ENCODE results near the gene OPA1. TPM values are rescaled to one million over a fixed set of nuclear protein-coding genes. Genes with fewer than 3 reads are reported as not detected.
"Not testable (repeated sequence)": the region's sequence is repeated elsewhere in the genome, so short reads cannot be mapped to it uniquely, and the experiment has no call there.

The OPA1 gene
- total RNA-seq, 4 donors from 2014 or later, result 42.2 to 56.1 (median 47.2) TPM

DNA sequence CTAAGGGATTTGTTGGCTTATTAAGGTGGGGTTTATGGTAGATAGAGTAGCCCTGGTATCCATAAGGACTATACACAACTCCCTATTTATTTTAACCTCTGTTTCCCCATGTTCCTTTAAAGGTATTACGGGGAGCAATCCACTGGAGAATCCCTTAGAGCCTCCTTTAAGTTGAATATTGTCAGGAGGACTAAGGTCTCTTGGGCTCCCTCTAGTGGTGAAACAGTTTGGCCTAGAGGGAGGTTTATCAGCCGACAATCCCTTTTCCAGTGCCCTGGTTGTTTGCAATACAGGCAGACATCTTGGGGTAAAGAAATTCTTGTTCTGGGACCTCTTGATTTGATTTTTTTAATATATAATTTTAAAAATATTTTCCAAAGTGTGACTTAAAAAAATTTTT lies 12.9 kb downstream of the OPA1 start:
- TF ChIP-seq, protein P1, sequence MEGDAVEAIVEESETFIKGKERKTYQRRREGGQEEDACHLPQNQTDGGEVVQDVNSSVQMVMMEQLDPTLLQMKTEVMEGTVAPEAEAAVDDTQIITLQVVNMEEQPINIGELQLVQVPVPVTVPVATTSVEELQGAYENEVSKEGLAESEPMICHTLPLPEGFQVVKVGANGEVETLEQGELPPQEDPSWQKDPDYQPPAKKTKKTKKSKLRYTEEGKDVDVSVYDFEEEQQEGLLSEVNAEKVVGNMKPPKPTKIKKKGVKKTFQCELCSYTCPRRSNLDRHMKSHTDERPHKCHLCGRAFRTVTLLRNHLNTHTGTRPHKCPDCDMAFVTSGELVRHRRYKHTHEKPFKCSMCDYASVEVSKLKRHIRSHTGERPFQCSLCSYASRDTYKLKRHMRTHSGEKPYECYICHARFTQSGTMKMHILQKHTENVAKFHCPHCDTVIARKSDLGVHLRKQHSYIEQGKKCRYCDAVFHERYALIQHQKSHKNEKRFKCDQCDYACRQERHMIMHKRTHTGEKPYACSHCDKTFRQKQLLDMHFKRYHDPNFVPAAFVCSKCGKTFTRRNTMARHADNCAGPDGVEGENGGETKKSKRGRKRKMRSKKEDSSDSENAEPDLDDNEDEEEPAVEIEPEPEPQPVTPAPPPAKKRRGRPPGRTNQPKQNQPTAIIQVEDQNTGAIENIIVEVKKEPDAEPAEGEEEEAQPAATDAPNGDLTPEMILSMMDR (IDR thresholded peaks at IDR 0.05), result peak; percentile 49 to 89 (median 63)
- TF ChIP-seq POLR2A (IDR thresholded peaks at IDR 0.05; ENCODE audit: low read depth) (no peak), POLR2AphosphoS5 (IDR thresholded peaks at IDR 0.05) (no peak)
- Histone ChIP-seq H3K4me3 (no peak overlapping the region), H3K9me3 (no peaks in the 10 kb centered on the region), H3K36me3 (no peaks in the 10 kb centered on the region), H3K4me1 (peaks cover 0 to 8% (median 3%) of the 10 kb centered on the region in 4 donors), H3K27ac (replicated peaks in 1 of 4) (no peak overlapping the region), H3K27me3 (no peaks in the 10 kb centered on the region)
- intact Hi-C loops (cut with DNase I), result no loop called here
- DNase-seq (ENCODE audit: extremely low spot score), result no peak
- 57% methylated on average over 2 of the region's 2 CpGs for WGBS

DNA sequence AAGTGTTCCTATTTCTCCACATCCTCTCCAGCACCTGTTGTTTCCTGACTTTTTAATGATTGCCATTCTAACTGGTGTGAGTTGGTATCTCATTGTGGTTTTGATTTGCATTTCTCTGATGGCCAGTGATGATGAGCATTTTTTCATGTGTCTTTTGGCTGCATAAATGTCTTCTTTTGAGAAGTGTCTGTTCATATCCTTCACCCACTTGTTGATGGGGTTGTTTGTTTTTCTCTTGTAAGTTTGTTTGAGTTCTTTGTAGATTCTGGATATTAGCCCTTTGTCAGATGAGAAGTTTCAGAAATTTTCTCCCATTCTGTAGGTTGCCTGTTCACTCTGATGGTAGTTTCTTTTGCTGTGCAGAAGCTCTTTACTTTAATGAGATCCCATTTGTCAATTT lies 13.9 kb downstream of the OPA1 start:
- H3K36me3 ChIP-seq; H3K27ac ChIP-seq (replicated peaks in 1 of 4); DNase-seq (ENCODE audit: extremely low spot score); H3K9me3 ChIP-seq; H3K4me1 ChIP-seq; H3K4me3 ChIP-seq; H3K27me3 ChIP-seq; intact Hi-C loops (cut with DNase I): not testable (repeated sequence)

DNA sequence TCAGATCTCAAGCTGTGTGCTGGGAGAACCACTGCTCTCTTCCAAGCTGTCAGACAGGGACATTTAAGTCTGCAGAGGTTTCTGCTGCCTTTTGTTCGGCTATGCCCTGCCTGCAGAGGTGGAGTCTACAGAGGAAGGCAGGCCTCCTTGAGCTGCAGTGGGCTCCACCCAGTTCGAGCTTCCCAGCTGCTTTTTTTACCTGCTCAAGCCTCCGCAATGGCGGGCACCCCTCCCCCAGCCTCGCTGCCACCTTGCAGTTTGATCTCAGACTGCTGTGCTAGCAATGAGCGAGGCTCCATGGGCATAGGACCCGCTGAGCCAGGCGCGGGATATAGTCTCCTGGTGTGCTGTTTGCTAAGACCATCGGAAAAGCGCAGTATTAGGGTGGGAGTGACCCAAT lies 17.5 kb downstream of the OPA1 start:
- WGBS, result 100% methylated on average over 8 of the region's 11 CpGs
- H3K4me1 ChIP-seq; H3K27me3 ChIP-seq; H3K4me3 ChIP-seq; DNase-seq (ENCODE audit: extremely low spot score); H3K9me3 ChIP-seq; intact Hi-C loops (cut with DNase I); H3K27ac ChIP-seq (replicated peaks in 1 of 4): not testable (repeated sequence)
- peaks cover 0 to 12% (median 6%) of the 10 kb centered on the region in 4 donors for H3K36me3 ChIP-seq

DNA sequence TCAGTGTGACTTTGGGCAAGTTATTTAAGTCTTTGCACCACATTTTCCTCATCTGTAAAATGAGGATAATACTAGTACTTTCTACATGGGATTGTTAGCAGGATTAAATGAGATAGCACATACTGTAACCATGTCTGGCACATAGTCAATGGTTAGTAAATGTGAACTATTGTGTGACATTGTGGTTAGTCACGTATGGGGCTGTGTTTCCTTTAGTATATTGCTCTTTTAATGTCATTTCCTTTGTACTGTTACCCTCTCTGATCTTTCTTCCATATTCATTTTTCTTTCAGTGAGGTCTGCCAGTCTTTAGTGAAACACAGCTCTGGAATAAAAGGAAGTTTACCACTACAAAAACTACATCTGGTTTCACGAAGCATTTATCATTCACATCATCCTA lies 21.4 kb downstream of the OPA1 start:
- DNase-seq (ENCODE audit: extremely low spot score), result no peak
- intact Hi-C loops (cut with DNase I), result no loop called here
- H3K4me1 ChIP-seq, result no peaks in the 10 kb centered on the region
- no peaks in the 10 kb centered on the region for H3K27me3 ChIP-seq
- no peak for TF ChIP-seq EP300 (IDR thresholded peaks at IDR 0.05)
- TF ChIP-seq POLR2AphosphoS5 (IDR thresholded peaks at IDR 0.05), result no peak
- no peak for TF ChIP-seq POLR2A (IDR thresholded peaks at IDR 0.05; ENCODE audit: low read depth)
- TF ChIP-seq, protein P1 (IDR thresholded peaks at IDR 0.05), result no peak
- WGBS, result 79% methylated on average over 2 of the region's 2 CpGs
- peaks cover 13 to 47% (median 30%) of the 10 kb centered on the region in 4 donors for H3K36me3 ChIP-seq
- H3K4me3 ChIP-seq, result no peak overlapping the region
- H3K9me3 ChIP-seq, result no peaks in the 10 kb centered on the region
- H3K27ac ChIP-seq (replicated peaks in 1 of 4), result no peak overlapping the region

DNA sequence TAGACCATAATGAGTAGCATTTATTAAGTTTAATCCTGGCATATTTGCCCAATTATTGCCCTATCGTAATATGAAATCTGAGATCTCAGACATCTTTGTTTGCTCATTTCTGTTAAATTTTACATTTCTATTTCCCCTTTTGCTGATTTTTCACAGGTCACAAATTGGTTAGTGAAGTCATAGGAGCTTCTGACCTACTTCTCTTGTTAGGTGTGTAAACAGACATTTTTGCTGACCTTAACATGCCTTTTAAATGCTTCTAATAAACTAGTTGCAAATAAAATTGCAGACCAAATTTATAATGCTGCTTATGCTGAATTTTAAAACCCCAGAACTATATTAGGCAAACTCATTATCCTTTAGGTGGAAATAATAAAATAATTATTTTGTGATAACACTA lies 24.6 kb downstream of the OPA1 start:
- TF ChIP-seq POLR2A (IDR thresholded peaks at IDR 0.05; ENCODE audit: low read depth), result no peak
- TF ChIP-seq EP300 (IDR thresholded peaks at IDR 0.05), result no peak
- TF ChIP-seq, protein P1 (IDR thresholded peaks at IDR 0.05), result no peak
- no peak for TF ChIP-seq POLR2AphosphoS5 (IDR thresholded peaks at IDR 0.05)
- WGBS, result 100% methylated on average over 1 of the region's 1 CpG
- H3K27me3 ChIP-seq, result no peaks in the 10 kb centered on the region
- no peaks in the 10 kb centered on the region for H3K9me3 ChIP-seq
- no peak overlapping the region for H3K27ac ChIP-seq (replicated peaks in 1 of 4)
- intact Hi-C loops (cut with DNase I), result no loop called here
- peaks cover 13 to 59% (median 32%) of the 10 kb centered on the region in 4 donors for H3K36me3 ChIP-seq
- H3K4me1 ChIP-seq, result no peaks in the 10 kb centered on the region
- H3K4me3 ChIP-seq, result no peak overlapping the region
- DNase-seq (ENCODE audit: extremely low spot score), result no peak

DNA sequence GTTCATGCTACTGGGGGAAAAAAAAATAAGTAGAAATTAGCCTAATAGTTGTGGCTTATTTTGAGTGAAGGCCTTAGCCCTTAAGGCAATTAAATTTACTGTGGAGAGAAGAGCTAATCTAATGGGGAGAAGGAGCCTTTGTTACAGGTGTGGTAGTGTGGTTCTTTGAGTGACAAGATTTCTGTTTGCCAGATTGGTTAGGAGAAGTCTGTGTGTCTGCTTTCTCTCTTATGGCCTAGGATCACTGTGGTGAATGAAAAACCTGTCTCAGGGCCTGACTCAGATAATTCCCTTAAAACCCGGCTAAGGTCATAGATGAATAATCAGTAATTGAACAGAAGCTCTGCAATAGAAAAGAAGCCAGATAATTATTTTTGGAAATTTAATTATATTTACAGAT lies 27.0 kb downstream of the OPA1 start:
- Histone ChIP-seq H3K27me3 (no peaks in the 10 kb centered on the region), H3K4me3 (no peak overlapping the region), H3K36me3 (peaks cover 13 to 51% (median 28%) of the 10 kb centered on the region in 4 donors), H3K27ac (replicated peaks in 1 of 4) (no peak overlapping the region), H3K9me3 (no peaks in the 10 kb centered on the region), H3K4me1 (no peaks in the 10 kb centered on the region)
- intact Hi-C loops (cut with DNase I), result no loop called here
- WGBS, result 81% methylated on average over 1 of the region's 1 CpG
- TF ChIP-seq POLR2A (IDR thresholded peaks at IDR 0.05; ENCODE audit: low read depth) (no peak), EP300 (IDR thresholded peaks at IDR 0.05) (no peak), POLR2AphosphoS5 (IDR thresholded peaks at IDR 0.05) (no peak)
- TF ChIP-seq, protein P1 (IDR thresholded peaks at IDR 0.05), result no peak
- DNase-seq (ENCODE audit: extremely low spot score), result no peak
